GM23338 (cell line): ENCODE measurements around the gene GALNT3. TPM values are rescaled to one million over a fixed set of nuclear protein-coding genes. Genes with fewer than 3 reads are reported as not detected.

ENCODE experiments used
- ATAC-seq: fragments of 200-7000 bp; cut with Tn5 transposase; 3 replicates; pipeline ENCODE4 v1.9.1; 2020
- DNase-seq: peaks from one replicate; pipeline ENCODE4 v3.0.0-alpha.2; 2015; ENCODE audit warnings: low spot score
- H2AFZ ChIP-seq: fragments of 200-600 bp; sonication (generic); 2 replicates; pipeline ENCODE4 v1.8.0; 2016; ENCODE audit warnings: antibody characterized with exemption, mild to moderate bottlenecking, moderate library complexity
- H3F3A ChIP-seq: fragments of 200-600 bp; sonication (generic); replicated peaks from 2 replicates; pipeline ENCODE4 v1.8.0; 2017; ENCODE audit warnings: antibody characterized with exemption, mixed run types, low read depth
- H3K27ac ChIP-seq: fragments of 200-600 bp; sonication (generic); 2 replicates; pipeline ENCODE4 v1.6.1; 2016; ENCODE audit warnings: low read depth
- H3K27me3 ChIP-seq: fragments of 200-600 bp; sonication (generic); 2 replicates; pipeline ENCODE4 v1.8.0; 2016; ENCODE audit warnings: mild to moderate bottlenecking, mixed run types, moderate library complexity; ENCODE audit not compliant: insufficient read depth
- H3K36me3 ChIP-seq: fragments of 200-600 bp; sonication (generic); 2 replicates; pipeline ENCODE4 v1.8.0; 2016; ENCODE audit warnings: mild to moderate bottlenecking; ENCODE audit not compliant: insufficient read depth
- H3K4me1 ChIP-seq: fragments of 200-600 bp; sonication (generic); 2 replicates; pipeline ENCODE4 v1.8.0; 2016; ENCODE audit warnings: mild to moderate bottlenecking, moderate library complexity; ENCODE audit not compliant: insufficient read depth
- H3K4me2 ChIP-seq: fragments of 200-600 bp; sonication (generic); 2 replicates; pipeline ENCODE4 v1.7.1; 2017; ENCODE audit warnings: mixed run types
- H3K4me3 ChIP-seq: fragments of 200-600 bp; sonication (generic); 2 replicates; pipeline ENCODE4 v1.6.1; 2016; ENCODE audit warnings: mixed run types
- H3K79me2 ChIP-seq: fragments of 200-600 bp; sonication (generic); replicated peaks from 2 replicates; pipeline ENCODE4 v1.8.0; 2017; ENCODE audit warnings: mild to moderate bottlenecking; ENCODE audit not compliant: insufficient read depth
- H3K9me2 ChIP-seq: fragments of 200-600 bp; sonication (generic); 2 replicates; pipeline ENCODE4 v1.8.0; 2017; ENCODE audit not compliant: insufficient read depth
- H4K20me1 ChIP-seq: fragments of 200-600 bp; sonication (generic); replicated peaks from 2 replicates; pipeline ENCODE4 v1.8.0; 2017; ENCODE audit warnings: mild to moderate bottlenecking; ENCODE audit not compliant: insufficient read depth
- H3K27ac Mint-ChIP-seq: 2 replicates; pipeline ENCODE4 v1.8.0; 2020; ENCODE audit warnings: inconsistent platforms, mild to moderate bottlenecking, moderate library complexity, mixed read lengths
- H3K27me3 Mint-ChIP-seq: 3 replicates; pipeline ENCODE4 v1.8.0; 2022; ENCODE audit warnings: low read depth, mild to moderate bottlenecking, moderate library complexity, mixed read lengths, inconsistent platforms; ENCODE audit not compliant: insufficient read depth, poor library complexity
- H3K36me3 Mint-ChIP-seq: 3 replicates; pipeline ENCODE4 v1.8.0; 2021; ENCODE audit warnings: low read depth, mild to moderate bottlenecking, inconsistent platforms, moderate library complexity, mixed read lengths
- H3K4me1 Mint-ChIP-seq: 3 replicates; pipeline ENCODE4 v1.8.0; 2020; ENCODE audit warnings: mild to moderate bottlenecking, inconsistent platforms, mixed read lengths
- H3K4me3 Mint-ChIP-seq: 3 replicates; pipeline ENCODE4 v1.8.0; 2021; ENCODE audit warnings: moderate library complexity, mild to moderate bottlenecking, inconsistent platforms, mixed read lengths
- H3K9me3 Mint-ChIP-seq: 3 replicates; pipeline ENCODE4 v1.8.0; 2020; ENCODE audit warnings: moderate library complexity, mild to moderate bottlenecking, inconsistent platforms, mixed read lengths
- CREB1 ChIP-seq: fragments of 250-450 bp; sonication (Bioruptor Pico); IDR thresholded peaks from 2 replicates; pipeline ENCODE4 v1.5.0; 2020; ENCODE audit warnings: low read depth, mild to moderate bottlenecking, moderate library complexity
- EZH2 ChIP-seq: fragments of 200-600 bp; sonication (generic); IDR thresholded peaks from one replicate; pipeline ENCODE4 v1.8.0; 2017; ENCODE audit warnings: antibody characterized with exemption, mild to moderate bottlenecking, low read depth; ENCODE audit not compliant: unreplicated experiment
- polyA plus RNA-seq: library from polyadenylated mRNA; unstranded; fragments of >200 nt; fragmentation: Nextera tagmentation; extraction: Ambion mirVana; gene quantifications from 2 replicates; pipeline ENCODE4 v1.2.1, GENCODE V29; 2016
- total RNA-seq: library from RNA; depleted of rRNA; stranded (reverse); fragments of >200 nt; shearing (Covaris generic); gene quantifications from 2 replicates; pipeline ENCODE4 v1.2.3, GENCODE V29; 2014
- TF ChIP-seq, protein P1 (sequence below): fragments of 250-450 bp; sonication (Bioruptor Pico); IDR thresholded peaks from 2 replicates; pipeline ENCODE4 v1.5.0; 2020; ENCODE audit warnings: mild to moderate bottlenecking, moderate library complexity
- TF ChIP-seq, protein P2 (sequence below): IDR thresholded peaks from 2 replicates; pipeline ENCODE4 v1.6.1; 2016; ENCODE audit warnings: antibody characterized with exemption

GALNT3 gene
- total and polyA plus RNA-seq, 2 experiments from 2014 or later: 16.8 to 17.1 TPM

DNA sequence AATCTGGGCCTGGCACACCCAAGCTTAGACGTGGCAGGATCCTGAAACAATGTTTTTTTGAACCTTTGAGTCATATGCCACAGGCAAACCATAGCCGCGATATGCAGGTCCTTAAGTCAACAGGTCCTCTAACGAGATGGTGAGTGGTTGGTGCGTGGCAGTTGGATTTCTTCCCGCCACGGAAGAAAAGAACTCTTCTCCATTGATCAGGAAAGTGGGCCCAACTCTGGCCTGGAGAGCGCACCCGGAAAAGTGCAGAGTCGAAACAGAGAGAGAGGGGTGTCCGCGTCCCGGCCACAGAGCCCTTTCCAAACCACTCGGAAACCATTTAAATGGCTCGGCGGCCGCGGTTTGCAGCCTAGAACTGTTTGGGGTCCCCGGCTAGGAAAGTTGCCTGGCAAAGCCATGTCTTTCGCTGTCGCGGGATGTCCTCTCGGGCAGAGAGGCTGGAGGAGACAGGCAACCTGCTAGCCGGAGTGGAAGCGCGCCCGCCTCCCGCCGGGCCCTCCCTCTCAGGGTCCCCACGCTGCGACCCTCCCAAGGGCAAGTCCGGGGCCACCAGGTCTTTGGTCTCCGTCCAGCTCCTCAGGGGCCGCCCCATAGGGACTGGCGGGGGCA, 777 bp downstream of the GALNT3 start (continued):
- TF ChIP-seq, protein P1, sequence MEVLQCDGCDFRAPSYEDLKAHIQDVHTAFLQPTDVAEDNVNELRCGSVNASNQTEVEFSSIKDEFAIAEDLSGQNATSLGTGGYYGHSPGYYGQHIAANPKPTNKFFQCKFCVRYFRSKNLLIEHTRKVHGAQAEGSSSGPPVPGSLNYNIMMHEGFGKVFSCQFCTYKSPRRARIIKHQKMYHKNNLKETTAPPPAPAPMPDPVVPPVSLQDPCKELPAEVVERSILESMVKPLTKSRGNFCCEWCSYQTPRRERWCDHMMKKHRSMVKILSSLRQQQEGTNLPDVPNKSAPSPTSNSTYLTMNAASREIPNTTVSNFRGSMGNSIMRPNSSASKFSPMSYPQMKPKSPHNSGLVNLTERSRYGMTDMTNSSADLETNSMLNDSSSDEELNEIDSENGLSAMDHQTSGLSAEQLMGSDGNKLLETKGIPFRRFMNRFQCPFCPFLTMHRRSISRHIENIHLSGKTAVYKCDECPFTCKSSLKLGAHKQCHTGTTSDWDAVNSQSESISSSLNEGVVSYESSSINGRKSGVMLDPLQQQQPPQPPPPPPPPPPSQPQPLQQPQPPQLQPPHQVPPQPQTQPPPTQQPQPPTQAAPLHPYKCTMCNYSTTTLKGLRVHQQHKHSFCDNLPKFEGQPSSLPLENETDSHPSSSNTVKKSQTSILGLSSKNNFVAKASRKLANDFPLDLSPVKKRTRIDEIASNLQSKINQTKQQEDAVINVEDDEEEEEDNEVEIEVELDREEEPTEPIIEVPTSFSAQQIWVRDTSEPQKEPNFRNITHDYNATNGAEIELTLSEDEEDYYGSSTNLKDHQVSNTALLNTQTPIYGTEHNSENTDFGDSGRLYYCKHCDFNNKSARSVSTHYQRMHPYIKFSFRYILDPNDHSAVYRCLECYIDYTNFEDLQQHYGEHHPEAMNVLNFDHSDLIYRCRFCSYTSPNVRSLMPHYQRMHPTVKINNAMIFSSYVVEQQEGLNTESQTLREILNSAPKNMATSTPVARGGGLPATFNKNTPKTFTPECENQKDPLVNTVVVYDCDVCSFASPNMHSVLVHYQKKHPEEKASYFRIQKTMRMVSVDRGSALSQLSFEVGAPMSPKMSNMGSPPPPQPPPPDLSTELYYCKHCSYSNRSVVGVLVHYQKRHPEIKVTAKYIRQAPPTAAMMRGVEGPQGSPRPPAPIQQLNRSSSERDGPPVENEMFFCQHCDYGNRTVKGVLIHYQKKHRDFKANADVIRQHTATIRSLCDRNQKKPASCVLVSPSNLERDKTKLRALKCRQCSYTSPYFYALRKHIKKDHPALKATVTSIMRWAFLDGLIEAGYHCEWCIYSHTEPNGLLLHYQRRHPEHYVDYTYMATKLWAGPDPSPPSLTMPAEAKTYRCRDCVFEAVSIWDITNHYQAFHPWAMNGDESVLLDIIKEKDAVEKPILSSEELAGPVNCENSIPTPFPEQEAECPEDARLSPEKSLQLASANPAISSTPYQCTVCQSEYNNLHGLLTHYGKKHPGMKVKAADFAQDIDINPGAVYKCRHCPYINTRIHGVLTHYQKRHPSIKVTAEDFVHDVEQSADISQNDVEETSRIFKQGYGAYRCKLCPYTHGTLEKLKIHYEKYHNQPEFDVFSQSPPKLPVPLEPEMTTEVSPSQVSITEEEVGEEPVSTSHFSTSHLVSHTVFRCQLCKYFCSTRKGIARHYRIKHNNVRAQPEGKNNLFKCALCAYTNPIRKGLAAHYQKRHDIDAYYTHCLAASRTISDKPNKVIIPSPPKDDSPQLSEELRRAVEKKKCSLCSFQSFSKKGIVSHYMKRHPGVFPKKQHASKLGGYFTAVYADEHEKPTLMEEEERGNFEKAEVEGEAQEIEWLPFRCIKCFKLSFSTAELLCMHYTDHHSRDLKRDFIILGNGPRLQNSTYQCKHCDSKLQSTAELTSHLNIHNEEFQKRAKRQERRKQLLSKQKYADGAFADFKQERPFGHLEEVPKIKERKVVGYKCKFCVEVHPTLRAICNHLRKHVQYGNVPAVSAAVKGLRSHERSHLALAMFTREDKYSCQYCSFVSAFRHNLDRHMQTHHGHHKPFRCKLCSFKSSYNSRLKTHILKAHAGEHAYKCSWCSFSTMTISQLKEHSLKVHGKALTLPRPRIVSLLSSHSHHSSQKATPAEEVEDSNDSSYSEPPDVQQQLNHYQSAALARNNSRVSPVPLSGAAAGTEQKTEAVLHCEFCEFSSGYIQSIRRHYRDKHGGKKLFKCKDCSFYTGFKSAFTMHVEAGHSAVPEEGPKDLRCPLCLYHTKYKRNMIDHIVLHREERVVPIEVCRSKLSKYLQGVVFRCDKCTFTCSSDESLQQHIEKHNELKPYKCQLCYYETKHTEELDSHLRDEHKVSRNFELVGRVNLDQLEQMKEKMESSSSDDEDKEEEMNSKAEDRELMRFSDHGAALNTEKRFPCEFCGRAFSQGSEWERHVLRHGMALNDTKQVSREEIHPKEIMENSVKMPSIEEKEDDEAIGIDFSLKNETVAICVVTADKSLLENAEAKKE (CRISPR knock-in tag): no peak
- TF ChIP-seq CREB1 (CRISPR knock-in tag): no peak
- TF ChIP-seq, protein P2, sequence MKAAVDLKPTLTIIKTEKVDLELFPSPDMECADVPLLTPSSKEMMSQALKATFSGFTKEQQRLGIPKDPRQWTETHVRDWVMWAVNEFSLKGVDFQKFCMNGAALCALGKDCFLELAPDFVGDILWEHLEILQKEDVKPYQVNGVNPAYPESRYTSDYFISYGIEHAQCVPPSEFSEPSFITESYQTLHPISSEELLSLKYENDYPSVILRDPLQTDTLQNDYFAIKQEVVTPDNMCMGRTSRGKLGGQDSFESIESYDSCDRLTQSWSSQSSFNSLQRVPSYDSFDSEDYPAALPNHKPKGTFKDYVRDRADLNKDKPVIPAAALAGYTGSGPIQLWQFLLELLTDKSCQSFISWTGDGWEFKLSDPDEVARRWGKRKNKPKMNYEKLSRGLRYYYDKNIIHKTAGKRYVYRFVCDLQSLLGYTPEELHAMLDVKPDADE: no peak

DNA sequence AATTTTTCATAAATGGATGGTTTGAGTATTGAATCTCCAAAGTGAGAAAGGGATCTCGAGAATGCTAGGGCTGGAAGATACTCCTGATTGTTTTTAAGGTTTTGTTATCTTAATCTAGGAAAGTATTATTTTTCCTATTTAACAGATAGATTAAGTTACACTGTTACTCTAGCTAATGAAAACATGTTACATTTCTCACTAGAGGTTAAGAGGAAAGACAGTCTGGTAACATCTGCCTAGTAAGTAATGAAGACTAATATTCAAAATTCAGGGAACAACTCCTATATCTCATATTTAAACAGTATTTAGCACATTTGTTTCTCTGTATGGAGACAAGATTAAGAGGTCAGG, 2.0 kb downstream of the GALNT3 start:
- Mint-ChIP-seq H3K27ac (no peak overlapping the region), H3K36me3 (no peaks in the 10 kb centered on the region; the same call in 2 of the 3 replicates), H3K27me3 (peaks cover 12% of the 10 kb centered on the region), H3K4me1 (peaks cover 49% of the 10 kb centered on the region), H3K9me3 (no peaks in the 10 kb centered on the region), H3K4me3 (peak overlapping the region; percentile 95)
- no peaks in the 10 kb centered on the region for H3K27me3 ChIP-seq
- peak overlapping the region; percentile 82 for H3K4me2 ChIP-seq
- no peak overlapping the region for H3K27ac ChIP-seq
- TF ChIP-seq EZH2: no peak
- H4K20me1 ChIP-seq: no peaks in the 10 kb centered on the region; the same call in 1 of the 2 replicates
- no peak for DNase-seq
- no peak overlapping the region for H2AFZ ChIP-seq
- no peaks in the 10 kb centered on the region for H3K36me3 ChIP-seq
- peak overlapping the region; percentile 71 for H3K4me3 ChIP-seq
- H3K79me2 ChIP-seq: peaks cover 63% of the 10 kb centered on the region
- no peak for ATAC-seq
- H3F3A ChIP-seq: peaks cover 10% of the 10 kb centered on the region
- peaks cover 54% of the 10 kb centered on the region for H3K4me1 ChIP-seq
- no peaks in the 10 kb centered on the region for H3K9me2 ChIP-seq
